ENCODE data around the gene SNCAIP.
A peak's percentile ranks its signal among the peaks of the same experiment; 100 is the strongest.

The SNCAIP gene

GRCh38 chr5:122301016-122301415 is 11.0 kb upstream of the SNCAIP start:
- Mint-ChIP-seq H3K27ac (no peak overlapping the region), H3K36me3 (ENCODE audit: low read depth) (no peaks in the 10 kb centered on the region), H3K4me3 (no peak overlapping the region), H3K4me1 (ENCODE audit: low read depth) (no peaks in the 10 kb centered on the region), H3K27me3 (ENCODE audit: low read depth) (no peaks in the 10 kb centered on the region), H3K9me3 (no peaks in the 10 kb centered on the region)
- DNase-seq (ENCODE audit: low spot score): no peak

GRCh38 chr5:122304471-122305215 is 7.4 kb upstream of the SNCAIP start:
- no peak overlapping the region for H3K27ac Mint-ChIP-seq
- no peaks in the 10 kb centered on the region for H3K36me3 Mint-ChIP-seq (ENCODE audit: low read depth)
- H3K4me3 Mint-ChIP-seq: no peak overlapping the region
- peaks cover 5% of the 10 kb centered on the region for H3K27me3 Mint-ChIP-seq (ENCODE audit: low read depth)
- H3K9me3 Mint-ChIP-seq: no peaks in the 10 kb centered on the region
- DNase-seq (ENCODE audit: low spot score): no peak
- H3K4me1 Mint-ChIP-seq (ENCODE audit: low read depth): no peaks in the 10 kb centered on the region

- Mint-ChIP-seq H3K27me3 (ENCODE audit: low read depth) (peaks cover 24% of the 10 kb centered on the region), H3K4me1 (ENCODE audit: low read depth) (no peaks in the 10 kb centered on the region), H3K27ac (no peak overlapping the region), H3K9me3 (no peaks in the 10 kb centered on the region), H3K4me3 (no peak overlapping the region), H3K36me3 (ENCODE audit: low read depth) (no peaks in the 10 kb centered on the region)
- DNase-seq (ENCODE audit: low spot score): no peak
Observed at GRCh38 chr5:122306461-122306860, 5.6 kb upstream of the SNCAIP start.

GRCh38 chr5:122310889-122311288 is 1.1 kb upstream of the SNCAIP start:
- H3K9me3 Mint-ChIP-seq: no peaks in the 10 kb centered on the region
- no peak for DNase-seq (ENCODE audit: low spot score)
- no peaks in the 10 kb centered on the region for H3K36me3 Mint-ChIP-seq (ENCODE audit: low read depth)
- no peak overlapping the region for H3K4me3 Mint-ChIP-seq
- peaks cover 53% of the 10 kb centered on the region for H3K27me3 Mint-ChIP-seq (ENCODE audit: low read depth)
- H3K4me1 Mint-ChIP-seq (ENCODE audit: low read depth): peaks cover 4% of the 10 kb centered on the region
- no peak overlapping the region for H3K27ac Mint-ChIP-seq

GRCh38 chr5:122311497-122311960 is 508 bp upstream of the SNCAIP start:
- Mint-ChIP-seq H3K27ac (no peak overlapping the region), H3K4me3 (peak overlapping the region; percentile 8), H3K4me1 (ENCODE audit: low read depth) (peaks cover 4% of the 10 kb centered on the region), H3K36me3 (ENCODE audit: low read depth) (no peaks in the 10 kb centered on the region), H3K9me3 (no peaks in the 10 kb centered on the region), H3K27me3 (ENCODE audit: low read depth) (peaks cover 53% of the 10 kb centered on the region)
- no peak for DNase-seq (ENCODE audit: low spot score)

- Mint-ChIP-seq H3K9me3 (no peaks in the 10 kb centered on the region), H3K4me3 (peak overlapping the region; percentile 12), H3K27ac (no peak overlapping the region), H3K4me1 (ENCODE audit: low read depth) (peaks cover 4% of the 10 kb centered on the region), H3K36me3 (ENCODE audit: low read depth) (no peaks in the 10 kb centered on the region), H3K27me3 (ENCODE audit: low read depth) (peaks cover 53% of the 10 kb centered on the region)
- DNase-seq (ENCODE audit: low spot score): no peak
Observed at GRCh38 chr5:122312591-122313406, 762 bp downstream of the SNCAIP start.

GRCh38 chr5:122314036-122314435 is 2.0 kb downstream of the SNCAIP start:
- Mint-ChIP-seq H3K36me3 (ENCODE audit: low read depth) (no peaks in the 10 kb centered on the region), H3K4me3 (no peak overlapping the region), H3K27me3 (ENCODE audit: low read depth) (peaks cover 53% of the 10 kb centered on the region), H3K27ac (no peak overlapping the region), H3K4me1 (ENCODE audit: low read depth) (peaks cover 4% of the 10 kb centered on the region), H3K9me3 (no peaks in the 10 kb centered on the region)
- no peak for DNase-seq (ENCODE audit: low spot score)

GRCh38 chr5:122315521-122315920 is 3.5 kb downstream of the SNCAIP start:
- Mint-ChIP-seq H3K9me3 (no peaks in the 10 kb centered on the region), H3K27me3 (ENCODE audit: low read depth) (peaks cover 39% of the 10 kb centered on the region), H3K27ac (no peak overlapping the region), H3K4me1 (ENCODE audit: low read depth) (peaks cover 4% of the 10 kb centered on the region), H3K4me3 (no peak overlapping the region), H3K36me3 (ENCODE audit: low read depth) (no peaks in the 10 kb centered on the region)
- DNase-seq (ENCODE audit: low spot score): no peak

- no peak for DNase-seq (ENCODE audit: low spot score)
- H3K27ac Mint-ChIP-seq: no peak overlapping the region
- no peak overlapping the region for H3K4me3 Mint-ChIP-seq
- H3K9me3 Mint-ChIP-seq: no peaks in the 10 kb centered on the region
- no peaks in the 10 kb centered on the region for H3K36me3 Mint-ChIP-seq (ENCODE audit: low read depth)
- peaks cover 4% of the 10 kb centered on the region for H3K4me1 Mint-ChIP-seq (ENCODE audit: low read depth)
- H3K27me3 Mint-ChIP-seq (ENCODE audit: low read depth): peaks cover 28% of the 10 kb centered on the region
Observed at GRCh38 chr5:122316656-122317055, 4.6 kb downstream of the SNCAIP start.

- DNase-seq (ENCODE audit: low spot score): no peak
- Mint-ChIP-seq H3K9me3 (no peaks in the 10 kb centered on the region), H3K4me1 (ENCODE audit: low read depth) (no peaks in the 10 kb centered on the region), H3K4me3 (no peak overlapping the region), H3K27me3 (ENCODE audit: low read depth) (peaks cover 9% of the 10 kb centered on the region), H3K36me3 (ENCODE audit: low read depth) (no peaks in the 10 kb centered on the region), H3K27ac (no peak overlapping the region)
Observed at GRCh38 chr5:122319897-122320296, 7.9 kb downstream of the SNCAIP start.

GRCh38 chr5:122321921-122322320 is 9.9 kb downstream of the SNCAIP start:
- Mint-ChIP-seq H3K36me3 (ENCODE audit: low read depth) (no peaks in the 10 kb centered on the region), H3K27me3 (ENCODE audit: low read depth) (peaks cover 2% of the 10 kb centered on the region), H3K27ac (no peak overlapping the region), H3K9me3 (no peaks in the 10 kb centered on the region), H3K4me3 (no peak overlapping the region), H3K4me1 (ENCODE audit: low read depth) (no peaks in the 10 kb centered on the region)
- DNase-seq (ENCODE audit: low spot score): no peak

- Mint-ChIP-seq H3K27me3 (ENCODE audit: low read depth) (peaks cover 2% of the 10 kb centered on the region), H3K4me1 (ENCODE audit: low read depth) (no peaks in the 10 kb centered on the region), H3K36me3 (ENCODE audit: low read depth) (no peaks in the 10 kb centered on the region), H3K9me3 (no peaks in the 10 kb centered on the region), H3K27ac (no peak overlapping the region), H3K4me3 (no peak overlapping the region)
- no peak for DNase-seq (ENCODE audit: low spot score)
Observed at GRCh38 chr5:122322801-122323548, 10.9 kb downstream of the SNCAIP start.

- no peaks in the 10 kb centered on the region for H3K9me3 Mint-ChIP-seq
- no peak overlapping the region for H3K4me3 Mint-ChIP-seq
Observed at GRCh38 chr5:122323738-122324137, 11.7 kb downstream of the SNCAIP start.

GRCh38 chr5:122327110-122327509 is 15.1 kb downstream of the SNCAIP start:
- Mint-ChIP-seq H3K36me3 (ENCODE audit: low read depth) (no peaks in the 10 kb centered on the region), H3K27ac (no peak overlapping the region), H3K4me1 (ENCODE audit: low read depth) (no peaks in the 10 kb centered on the region), H3K4me3 (no peak overlapping the region), H3K27me3 (ENCODE audit: low read depth) (no peaks in the 10 kb centered on the region), H3K9me3 (no peaks in the 10 kb centered on the region)
- no peak for DNase-seq (ENCODE audit: low spot score)

More at GRCh38 chr5:122323738-122324137, 11.7 kb downstream of the SNCAIP start:
- Mint-ChIP-seq H3K36me3 (ENCODE audit: low read depth) (no peaks in the 10 kb centered on the region), H3K27ac (no peak overlapping the region), H3K27me3 (ENCODE audit: low read depth) (peaks cover 2% of the 10 kb centered on the region), H3K4me1 (ENCODE audit: low read depth) (no peaks in the 10 kb centered on the region)
- no peak for DNase-seq (ENCODE audit: low spot score)

All from T-helper 2 cell treated with Interferon-gamma antibody and Interleukin-4, amounts not matched to agents 5 μg/mL and 100 μg/mL, for 36 hours (primary cell).